Measurements from ENCODE around the gene INSL3. TPM values are rescaled to one million over a fixed set of nuclear protein-coding genes. Genes with fewer than 3 reads are reported as not detected.

Gene INSL3
- total RNA-seq, 1 experiment from 2014 or later, result 4.0 TPM

DNA sequence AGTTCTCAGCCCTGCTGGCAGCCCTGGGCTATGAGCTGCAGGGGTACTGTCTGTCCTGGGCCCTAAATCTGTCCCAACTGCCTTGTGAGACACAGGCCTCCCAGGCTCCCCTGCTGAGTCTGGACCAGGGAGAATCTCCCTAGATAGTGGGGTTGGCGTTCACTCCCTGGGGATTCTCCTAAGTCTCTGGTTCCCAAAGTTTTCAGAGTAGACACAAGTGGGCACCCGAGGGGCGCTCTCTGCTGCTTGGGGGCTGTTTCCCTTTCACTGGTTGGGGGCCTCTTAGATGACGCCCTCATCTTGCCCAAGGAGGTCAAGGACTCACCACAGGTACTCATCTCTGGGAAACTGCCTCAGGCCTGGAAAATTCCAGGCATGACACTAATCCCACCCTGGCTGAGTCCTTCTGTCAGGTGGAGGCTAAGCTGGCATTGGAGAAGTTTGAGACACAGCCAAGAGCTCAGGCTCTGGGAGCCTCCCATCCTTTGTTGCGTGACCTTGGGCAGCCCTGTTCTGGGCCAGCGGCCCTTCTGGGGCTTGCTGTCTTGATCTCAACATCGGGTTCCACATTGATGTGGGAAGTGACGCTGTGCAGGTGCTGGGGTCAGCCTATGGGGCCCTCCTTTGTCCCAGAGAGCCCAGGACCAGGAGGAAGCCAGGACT, 42.3 kb upstream of the INSL3 start:
- H3K4me1 ChIP-seq (replicated peaks; ENCODE audit: insufficient read depth), result peaks cover 42% of the 10 kb centered on the region
- H3K79me2 ChIP-seq (ENCODE audit: low read depth), result peaks cover 42% of the 10 kb centered on the region
- no peak overlapping the region for H3K4me3 ChIP-seq
- peaks cover 69% of the 10 kb centered on the region for H3F3A ChIP-seq (ENCODE audit: insufficient read depth, low read depth)
- DNase-seq, result no peak
- H2AFZ ChIP-seq, result no peak overlapping the region
- peak overlapping the region; percentile 11; the same call in 1 of the 2 replicates for H3K4me2 ChIP-seq
- ChIA-PET POLR2A (ENCODE audit: unreplicated experiment) (interaction anchor here (0.6 kb wide), 1 partner anchor 69 kb away, joined by 3 read pairs; the partner anchor contains the start of gene CCDC124), CTCF (no interaction called here)
- no peak for TF ChIP-seq EZH2 (IDR thresholded peaks at IDR 0.05; ENCODE audit: low read depth)
- TF ChIP-seq, protein P1, sequence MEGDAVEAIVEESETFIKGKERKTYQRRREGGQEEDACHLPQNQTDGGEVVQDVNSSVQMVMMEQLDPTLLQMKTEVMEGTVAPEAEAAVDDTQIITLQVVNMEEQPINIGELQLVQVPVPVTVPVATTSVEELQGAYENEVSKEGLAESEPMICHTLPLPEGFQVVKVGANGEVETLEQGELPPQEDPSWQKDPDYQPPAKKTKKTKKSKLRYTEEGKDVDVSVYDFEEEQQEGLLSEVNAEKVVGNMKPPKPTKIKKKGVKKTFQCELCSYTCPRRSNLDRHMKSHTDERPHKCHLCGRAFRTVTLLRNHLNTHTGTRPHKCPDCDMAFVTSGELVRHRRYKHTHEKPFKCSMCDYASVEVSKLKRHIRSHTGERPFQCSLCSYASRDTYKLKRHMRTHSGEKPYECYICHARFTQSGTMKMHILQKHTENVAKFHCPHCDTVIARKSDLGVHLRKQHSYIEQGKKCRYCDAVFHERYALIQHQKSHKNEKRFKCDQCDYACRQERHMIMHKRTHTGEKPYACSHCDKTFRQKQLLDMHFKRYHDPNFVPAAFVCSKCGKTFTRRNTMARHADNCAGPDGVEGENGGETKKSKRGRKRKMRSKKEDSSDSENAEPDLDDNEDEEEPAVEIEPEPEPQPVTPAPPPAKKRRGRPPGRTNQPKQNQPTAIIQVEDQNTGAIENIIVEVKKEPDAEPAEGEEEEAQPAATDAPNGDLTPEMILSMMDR (conservative IDR thresholded peaks at IDR 0.05), result no peak
- H3K36me3 ChIP-seq (ENCODE audit: low read depth), result peaks cover 42% of the 10 kb centered on the region
- H3K9me3 ChIP-seq (ENCODE audit: insufficient read depth, low read depth), result no peaks in the 10 kb centered on the region
- H3K27ac ChIP-seq, result peak overlapping the region; percentile 79
- no peaks in the 10 kb centered on the region for H3K27me3 ChIP-seq (ENCODE audit: insufficient read depth, low read depth)
- intact Hi-C loops (cut with micrococcal nuclease; ENCODE audit: unreplicated experiment), result no loop called here
- H4K20me1 ChIP-seq (ENCODE audit: insufficient read depth), result peaks cover 56% of the 10 kb centered on the region
- no peaks in the 10 kb centered on the region for H3K9me2 ChIP-seq (ENCODE audit: insufficient read depth)
- no TSS peak for BruUV-seq (replicated peaks)

DNA sequence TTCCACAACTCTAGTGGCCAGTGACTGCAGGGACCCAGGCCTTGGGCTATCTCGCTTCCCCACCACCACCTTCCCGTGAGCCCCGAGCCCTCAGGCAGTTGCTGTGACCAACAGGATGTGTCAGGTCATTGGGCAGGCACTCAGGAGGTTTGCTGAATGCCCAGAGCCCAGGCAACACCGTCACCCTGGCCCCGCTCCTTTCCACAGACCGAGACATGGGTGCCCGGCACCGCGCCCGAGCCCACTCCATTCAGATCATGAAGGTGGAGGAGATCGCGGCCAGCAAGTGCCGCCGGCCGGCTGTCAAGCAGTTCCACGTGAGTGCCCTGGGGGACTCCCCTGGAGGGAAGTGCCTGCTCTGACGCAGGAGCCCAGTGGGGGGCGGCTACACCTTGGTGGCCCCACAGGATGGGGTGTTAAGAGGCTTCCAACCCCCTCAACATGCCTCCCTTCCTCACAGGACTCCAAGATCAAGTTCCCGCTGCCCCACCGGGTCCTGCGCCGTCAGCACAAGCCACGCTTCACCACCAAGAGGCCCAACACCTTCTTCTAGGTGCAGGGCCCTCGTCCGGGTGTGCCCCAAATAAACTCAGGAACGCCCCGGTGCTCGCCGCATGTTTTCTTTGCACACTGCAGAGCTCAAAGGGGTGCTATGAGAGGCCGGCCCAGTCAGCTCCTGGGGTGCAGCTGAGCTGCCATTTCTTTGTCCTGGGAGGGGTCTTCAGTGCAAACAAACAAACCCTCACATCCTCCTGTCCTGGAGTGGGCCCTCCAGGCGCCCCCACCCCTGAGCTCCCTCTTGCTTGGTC, 41.6 kb upstream of the INSL3 start:
- POLR2A ChIA-PET (ENCODE audit: unreplicated experiment), result interaction anchor here (0.6 kb wide), 1 partner anchor 70 kb away, joined by 3 read pairs; the partner anchor contains the start of gene CCDC124
- no TSS peak for BruUV-seq (replicated peaks)
- H3K4me2 ChIP-seq, result peak overlapping the region; percentile 98

More for the DNA sequence above, 41.6 kb upstream of the INSL3 start:
- no peak overlapping the region for H3K4me3 ChIP-seq
- no peaks in the 10 kb centered on the region for H3K27me3 ChIP-seq (ENCODE audit: insufficient read depth, low read depth)
- H3K79me2 ChIP-seq (ENCODE audit: low read depth), result peaks cover 42% of the 10 kb centered on the region
- no peak for TF ChIP-seq EZH2 (IDR thresholded peaks at IDR 0.05; ENCODE audit: low read depth)
- TF ChIP-seq, protein P1 (conservative IDR thresholded peaks at IDR 0.05), result no peak
- H4K20me1 ChIP-seq (ENCODE audit: insufficient read depth), result peaks cover 56% of the 10 kb centered on the region
- no peak overlapping the region for H2AFZ ChIP-seq
- no peaks in the 10 kb centered on the region for H3K9me3 ChIP-seq (ENCODE audit: insufficient read depth, low read depth)
- no peak for DNase-seq
- H3K27ac ChIP-seq, result peak overlapping the region; percentile 79
- H3K4me1 ChIP-seq (replicated peaks; ENCODE audit: insufficient read depth), result peaks cover 42% of the 10 kb centered on the region
- intact Hi-C loops (cut with micrococcal nuclease; ENCODE audit: unreplicated experiment), result no loop called here
- CTCF ChIA-PET, result no interaction called here
- no peaks in the 10 kb centered on the region for H3K9me2 ChIP-seq (ENCODE audit: insufficient read depth)
- H3K36me3 ChIP-seq (ENCODE audit: low read depth), result peaks cover 42% of the 10 kb centered on the region
- H3F3A ChIP-seq (ENCODE audit: insufficient read depth, low read depth), result peaks cover 69% of the 10 kb centered on the region

Measured in PC-9 (cell line).